ENCODE data around the gene OTULIN. TPM values are rescaled to one million over a fixed set of nuclear protein-coding genes. Genes with fewer than 3 reads are reported as not detected.

The OTULIN gene
- total and polyA plus RNA-seq, 2 of the 8 experiments (the other 6 are each of a cell fraction or from before 2014, with no cell fraction given): 5.2 to 34.8 TPM

DNA sequence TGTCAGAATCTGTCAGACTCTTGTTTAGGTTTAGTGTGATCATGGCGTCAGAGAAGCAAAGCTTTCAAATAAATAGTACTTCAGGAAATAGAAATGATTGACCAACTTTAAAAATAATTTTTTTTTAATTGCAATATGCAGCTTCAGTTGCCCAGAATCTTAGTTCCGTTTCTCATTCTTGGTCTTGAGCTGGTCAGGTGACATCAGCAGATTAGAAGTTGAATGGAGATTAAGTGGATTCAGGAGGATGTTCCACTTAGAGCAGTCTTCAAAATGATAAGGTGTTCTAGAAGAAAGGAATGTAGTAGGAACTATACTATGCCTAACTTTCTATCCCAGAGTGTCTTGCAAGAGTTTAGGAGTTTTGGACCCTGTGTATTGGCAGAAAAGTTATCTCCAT is 30.6 kb downstream of the OTULIN start:
- POLR2A ChIA-PET (ENCODE audit: partially characterized antibody): no interaction called here
- no peak overlapping the region for H2BK5ac ChIP-seq (ENCODE audit: low read depth, low read length)
- no peak for FAIRE-seq
- TF ChIP-seq RBBP5 (IDR thresholded peaks at IDR 0.05; ENCODE audit: borderline replicate concordance, low read depth, low read length) (no peak), JUND (IDR thresholded peaks at IDR 0.05; ENCODE audit: low read length) (no peak), TCF12 (IDR thresholded peaks at IDR 0.05; ENCODE audit: low read depth, low read length) (no peak), RAD21 (IDR thresholded peaks at IDR 0.05 in 1 of 2, conservative IDR thresholded peaks at IDR 0.05 in 1 of 2; ENCODE audit: low read depth in 2 of 2, low read length in 2 of 2) (no peak), NRF1 (IDR thresholded peaks at IDR 0.05; ENCODE audit: low read depth, low read length) (no peak), SIN3A (conservative IDR thresholded peaks at IDR 0.05 in 1 of 2, IDR thresholded peaks at IDR 0.05 in 1 of 2; ENCODE audit: low read depth in 1 of 2, low read length in 2 of 2) (no peak), HDAC2 (IDR thresholded peaks at IDR 0.05; ENCODE audit: borderline replicate concordance in 1 of 2, low read depth in 2 of 2, low read length in 2 of 2) (no peak), POLR2A (IDR thresholded peaks at IDR 0.05; ENCODE audit: control extremely low read depth in 1 of 2, low read depth in 2 of 2, low read length in 2 of 2) (no peak), PHF8 (conservative IDR thresholded peaks at IDR 0.05; ENCODE audit: low read depth, low read length) (no peak), GTF2F1 (IDR thresholded peaks at IDR 0.05; ENCODE audit: borderline replicate concordance, low read depth, low read length) (no peak), ATF2 (IDR thresholded peaks at IDR 0.05; ENCODE audit: low read length) (no peak), SP2 (IDR thresholded peaks at IDR 0.05; ENCODE audit: low read length) (no peak)

More for the DNA sequence above, 30.6 kb downstream of the OTULIN start:
- Histone ChIP-seq H3K27ac (ENCODE audit: low read depth, low read length) (no peak overlapping the region), H2BK120ac (replicated peaks; ENCODE audit: low read depth, low read length) (no peak overlapping the region), H4K5ac (ENCODE audit: insufficient read length, low read depth, low read length) (no peak overlapping the region), H3K4me1 (replicated peaks in 1 of 4; ENCODE audit: control insufficient read depth in 3 of 4, insufficient read depth in 4 of 4, low read length in 3 of 4) (peaks cover 0 to 6% (median 0%) of the 10 kb centered on the region in 4 experiments; a peak in 1 of 7 replicates), H3K4me2 (ENCODE audit: insufficient read depth in 1 of 2, low read depth in 2 of 2, low read length in 2 of 2) (no peak overlapping the region), H3K27me3 (replicated peaks in 1 of 4; ENCODE audit: control insufficient read depth in 3 of 4, extremely low read depth in 1 of 4, insufficient read depth in 3 of 4, low read length in 3 of 4) (no peaks in the 10 kb centered on the region), H3K23ac (ENCODE audit: insufficient read length) (no peak overlapping the region), H2AK5ac (ENCODE audit: low read depth, low read length) (no peak overlapping the region), H3K23me2 (ENCODE audit: low read depth, low read length) (no peaks in the 10 kb centered on the region), H3K14ac (ENCODE audit: insufficient read length) (no peak overlapping the region), H2BK12ac (ENCODE audit: low read depth, low read length) (no peak overlapping the region), H2BK20ac (ENCODE audit: low read length) (no peak overlapping the region), H3K79me1 (ENCODE audit: low read depth, low read length) (no peaks in the 10 kb centered on the region), H3K4me3 (ENCODE audit: extremely low read depth in 1 of 4, insufficient read depth in 2 of 4, low read depth in 3 of 4, low read length in 4 of 4) (no peak overlapping the region), H3K56ac (replicated peaks; ENCODE audit: insufficient read length, low read depth, low read length) (no peak overlapping the region), H3K79me2 (ENCODE audit: control insufficient read depth in 1 of 2, insufficient read depth in 2 of 2, low read length in 2 of 2) (no peaks in the 10 kb centered on the region), H4K20me1 (replicated peaks in 1 of 2; ENCODE audit: control insufficient read depth in 1 of 2, insufficient read depth in 2 of 2, low read length in 2 of 2) (peaks cover 0 to 2% of the 10 kb centered on the region in 2 experiments), H4K91ac (replicated peaks; ENCODE audit: insufficient read length, low read length) (no peak overlapping the region), H3K4ac (replicated peaks; ENCODE audit: insufficient read length, low read depth, low read length) (no peak overlapping the region), H3K36me3 (ENCODE audit: control insufficient read depth in 2 of 4, insufficient read depth in 4 of 4, low read length in 3 of 4) (peaks cover 0 to 25% (median 14%) of the 10 kb centered on the region in 4 experiments; a peak in 5 of 8 replicates), H2BK15ac (ENCODE audit: low read length) (no peak overlapping the region), H3K9me3 (ENCODE audit: insufficient read depth in 2 of 2, low read depth in 1 of 2, low read length in 1 of 2) (no peaks in the 10 kb centered on the region), H3K9ac (replicated peaks in 1 of 4; ENCODE audit: extremely low read depth in 1 of 4, low read depth in 3 of 4, low read length in 3 of 4) (no peak overlapping the region), H4K8ac (ENCODE audit: extremely low read depth, insufficient read depth, low read length) (no peak overlapping the region), H2AFZ (ENCODE audit: low read length) (no peak overlapping the region), H3K18ac (ENCODE audit: extremely low read depth, low read length) (no peak overlapping the region)
- CTCF ChIA-PET (ENCODE audit: partially characterized antibody): interaction anchor here (0.6 to 1.1 kb wide), 6 partner anchors 9 to 314 kb away, joined by 3 to 4 read pairs (median 4); no protein-coding TSS in a partner anchor
- no peak for DNase-seq (ENCODE audit: low read depth in 1 of 2, low spot score in 2 of 2)
- WGBS, 2 experiments (ENCODE audit: extremely low coverage in 1 of 2, insufficient coverage in 1 of 2, insufficient read length in 1 of 2, insufficient replicate concordance in 2 of 2, low coverage in 1 of 2, low lambda C conversion rate in 2 of 2, missing lambda C conversion rate in 1 of 2): 92% methylated on average over 2 of the region's 2 CpGs; no CpG with 5 or more reads in 1 of the 2 experiments
